HEK293 (cell line): Measurements from ENCODE around the gene EEFSEC.

ENCODE experiments used
- CTCF ChIA-PET: fragments of 350-600 bp; formaldehyde crosslinking; extraction: SDS; loops from one replicate; lab custom pipeline; 2021; ENCODE audit warnings: antibody characterized with exemption; lab: Yijun Ruan, JAX
- POLR2A ChIA-PET: fragments of 300-600 bp; formaldehyde crosslinking; extraction: SDS; loops from one replicate; lab custom pipeline; 2020; ENCODE audit warnings: antibody characterized with exemption, inconsistent platforms; lab: Yijun Ruan, JAX
- H3K27ac ChIP-seq: fragments of 200-500 bp; sonication (Bioruptor generic); 2 replicates; pipeline ENCODE4 v1.5.1; 2014; ENCODE audit warnings: low read depth, low read length, control low read depth, inconsistent platforms; ENCODE audit errors: extremely low read depth
- H3K36me3 ChIP-seq, 2 experiments: fragments of 200-500 bp in 1 of 2; sonication (Bioruptor generic) in 1 of 2; 1 replicate in 1 of 2; 2 replicates in 1 of 2; pipeline ENCODE4 v1.5.1; 2014 to 2017; ENCODE audit warnings: inconsistent platforms in 2 of 2, low read length in 2 of 2; ENCODE audit not compliant: control insufficient read depth in 2 of 2, insufficient read depth in 1 of 2
- H3K4me1 ChIP-seq: fragments of 200-500 bp; sonication (Bioruptor generic); 2 replicates; pipeline ENCODE4 v1.5.1; 2014; ENCODE audit warnings: mild to moderate bottlenecking, low read length, inconsistent platforms; ENCODE audit not compliant: control insufficient read depth, insufficient read depth
- H3K4me3 ChIP-seq: 2 replicates; pipeline ENCODE4 v1.5.1; 2011; ENCODE audit warnings: low read depth, mild to moderate bottlenecking, control low read depth, low read length, moderate library complexity
- H3K9me3 ChIP-seq: fragments of 200-500 bp; sonication (Bioruptor generic); 2 replicates; pipeline ENCODE4 v1.5.1; 2014; ENCODE audit warnings: low read depth, low read length, inconsistent platforms; ENCODE audit not compliant: control insufficient read depth, insufficient read depth
- GLIS2 ChIP-seq: fragments of 450-650 bp; formaldehyde crosslinking; IDR thresholded peaks from 2 replicates; pipeline ENCODE4 v1.5.1; 2016; ENCODE audit warnings: missing biosample characterization, missing genetic modification characterization
- HOXA7 ChIP-seq: sonication (generic); formaldehyde crosslinking; IDR thresholded peaks from 2 replicates; pipeline ENCODE4 v1.8.1; 2022; ENCODE audit warnings: missing genetic modification reagents, borderline replicate concordance
- KLF7 ChIP-seq: fragments of 450-650 bp; formaldehyde crosslinking; IDR thresholded peaks from 2 replicates; pipeline ENCODE4 v1.5.1; 2016; ENCODE audit warnings: missing biosample characterization, missing genetic modification characterization, borderline replicate concordance
- PRDM1 ChIP-seq: fragments of 450-650 bp; formaldehyde crosslinking; IDR thresholded peaks from 2 replicates; pipeline ENCODE4; 2016; ENCODE audit warnings: missing biosample characterization, missing genetic modification characterization
- SP7 ChIP-seq: fragments of 450-650 bp; formaldehyde crosslinking; IDR thresholded peaks from 2 replicates; pipeline ENCODE4 v1.5.1; 2016; ENCODE audit warnings: missing biosample characterization, missing genetic modification characterization
- YY2 ChIP-seq: fragments of 450-650 bp; formaldehyde crosslinking; IDR thresholded peaks from 2 replicates; pipeline ENCODE4 v1.5.1; 2016; ENCODE audit warnings: missing biosample characterization, missing genetic modification characterization
- ZIC2 ChIP-seq: fragments of 450-650 bp; formaldehyde crosslinking; IDR thresholded peaks from 2 replicates; pipeline ENCODE4 v1.5.1; 2016; ENCODE audit warnings: missing biosample characterization, missing genetic modification characterization
- ZNF112 ChIP-seq: fragments of 450-650 bp; formaldehyde crosslinking; IDR thresholded peaks from 2 replicates; pipeline ENCODE4 v1.5.0; 2017; ENCODE audit warnings: missing biosample characterization, missing genetic modification characterization
- ZNF140 ChIP-seq: fragments of 450-650 bp; formaldehyde crosslinking; IDR thresholded peaks from 2 replicates; pipeline ENCODE4 v1.5.1; 2016; ENCODE audit warnings: missing biosample characterization, missing genetic modification characterization
- ZNF174 ChIP-seq: fragments of 450-650 bp; formaldehyde crosslinking; IDR thresholded peaks from 2 replicates; pipeline ENCODE4 v1.5.0; 2017; ENCODE audit warnings: missing biosample characterization, mild to moderate bottlenecking, missing genetic modification characterization
- ZNF2 ChIP-seq: fragments of 450-650 bp; formaldehyde crosslinking; IDR thresholded peaks from 2 replicates; pipeline ENCODE4 v1.5.1; 2016; ENCODE audit warnings: missing biosample characterization, missing genetic modification characterization
- ZNF221 ChIP-seq: fragments of 450-650 bp; formaldehyde crosslinking; IDR thresholded peaks from 2 replicates; pipeline ENCODE4 v1.5.1; 2017; ENCODE audit warnings: missing biosample characterization, missing genetic modification characterization, borderline replicate concordance
- ZNF350 ChIP-seq: fragments of 450-650 bp; formaldehyde crosslinking; IDR thresholded peaks from 2 replicates; pipeline ENCODE4 v1.5.0; 2017; ENCODE audit warnings: missing biosample characterization, mild to moderate bottlenecking, missing genetic modification characterization
- ZNF416 ChIP-seq: fragments of 450-650 bp; formaldehyde crosslinking; IDR thresholded peaks from 2 replicates; pipeline ENCODE4 v1.5.1; 2016; ENCODE audit warnings: missing biosample characterization, missing genetic modification characterization
- ZXDB ChIP-seq: fragments of 450-650 bp; formaldehyde crosslinking; IDR thresholded peaks from 2 replicates; pipeline ENCODE4 v1.5.1; 2016; ENCODE audit warnings: missing biosample characterization, missing genetic modification characterization
- TF ChIP-seq, protein P1 (sequence below): fragments of 450-650 bp; formaldehyde crosslinking; IDR thresholded peaks from 2 replicates; pipeline ENCODE4 v1.5.1; 2016; ENCODE audit warnings: missing biosample characterization, missing genetic modification characterization
- TF ChIP-seq, protein P2 (sequence below): fragments of 450-650 bp; formaldehyde crosslinking; IDR thresholded peaks from 2 replicates; pipeline ENCODE4 v1.5.1; 2016; ENCODE audit warnings: missing biosample characterization, missing genetic modification characterization, borderline replicate concordance
- TF ChIP-seq, protein P3 (sequence below): fragments of 450-650 bp; formaldehyde crosslinking; IDR thresholded peaks from 2 replicates; pipeline ENCODE4 v1.5.1; 2016; ENCODE audit warnings: missing biosample characterization, missing genetic modification characterization
- TF ChIP-seq, protein P4 (sequence below): fragments of 450-650 bp; formaldehyde crosslinking; IDR thresholded peaks from 2 replicates; pipeline ENCODE4 v1.5.1; 2017; ENCODE audit warnings: missing biosample characterization, missing genetic modification characterization
- TF ChIP-seq, protein P5 (sequence below): fragments of 450-650 bp; formaldehyde crosslinking; IDR thresholded peaks from 2 replicates; pipeline ENCODE4 v1.5.1; 2016; ENCODE audit warnings: missing biosample characterization, missing genetic modification characterization, borderline replicate concordance

Gene EEFSEC

DNA sequence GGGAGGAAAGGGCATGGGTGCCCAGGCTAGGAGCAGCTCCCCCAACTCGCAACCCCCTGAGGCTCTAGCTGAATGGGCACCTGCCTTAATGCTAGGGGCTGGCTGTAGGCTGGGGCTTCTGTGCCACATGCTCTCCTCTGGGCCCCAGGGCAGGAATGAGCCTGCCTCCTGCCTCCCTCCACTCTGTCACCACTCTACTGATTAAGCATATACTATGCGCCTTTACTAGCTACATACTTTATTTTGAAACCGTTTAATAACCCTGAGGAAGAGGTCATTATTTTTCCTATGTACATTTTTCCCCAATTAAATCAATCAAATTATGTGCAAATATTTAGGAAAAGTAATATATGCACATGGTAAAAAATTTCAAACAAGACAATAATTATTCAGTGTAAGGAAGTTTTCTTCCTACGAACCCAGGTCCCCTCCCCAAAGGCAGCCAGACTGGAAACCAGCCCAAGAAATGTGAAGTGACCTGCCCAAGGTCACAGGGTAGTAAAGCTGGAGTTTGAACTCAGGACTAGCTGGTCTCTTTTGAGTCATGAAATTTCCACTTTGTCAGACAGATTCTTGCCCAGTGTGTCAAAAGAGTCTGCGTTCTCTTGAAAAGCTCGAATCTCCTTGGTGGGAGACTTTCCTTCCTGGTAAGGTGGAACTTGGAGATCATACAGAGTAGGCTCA lies 190.9 kb downstream of the EEFSEC start (continued):
- TF ChIP-seq ZIC2 (tag by site-specific recombination) (no peak), ZNF221 (tag by site-specific recombination) (no peak), YY2 (tag by site-specific recombination) (no peak)
- TF ChIP-seq, protein P1, sequence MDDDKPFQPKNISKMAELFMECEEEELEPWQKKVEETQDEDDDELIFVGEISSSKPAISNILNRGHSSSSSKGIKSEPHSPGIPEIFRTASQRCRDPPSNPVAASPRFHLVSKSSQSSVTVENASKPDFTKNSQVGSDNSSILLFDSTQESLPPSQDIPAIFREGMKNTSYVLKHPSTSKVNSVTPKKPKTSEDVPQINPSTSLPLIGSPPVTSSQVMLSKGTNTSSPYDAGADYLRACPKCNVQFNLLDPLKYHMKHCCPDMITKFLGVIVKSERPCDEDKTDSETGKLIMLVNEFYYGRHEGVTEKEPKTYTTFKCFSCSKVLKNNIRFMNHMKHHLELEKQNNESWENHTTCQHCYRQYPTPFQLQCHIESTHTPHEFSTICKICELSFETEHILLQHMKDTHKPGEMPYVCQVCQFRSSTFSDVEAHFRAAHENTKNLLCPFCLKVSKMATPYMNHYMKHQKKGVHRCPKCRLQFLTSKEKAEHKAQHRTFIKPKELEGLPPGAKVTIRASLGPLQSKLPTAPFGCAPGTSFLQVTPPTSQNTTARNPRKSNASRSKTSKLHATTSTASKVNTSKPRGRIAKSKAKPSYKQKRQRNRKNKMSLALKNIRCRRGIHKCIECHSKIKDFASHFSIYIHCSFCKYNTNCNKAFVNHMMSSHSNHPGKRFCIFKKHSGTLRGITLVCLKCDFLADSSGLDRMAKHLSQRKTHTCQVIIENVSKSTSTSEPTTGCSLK (tag by site-specific recombination), result no peak
- TF ChIP-seq, protein P2, sequence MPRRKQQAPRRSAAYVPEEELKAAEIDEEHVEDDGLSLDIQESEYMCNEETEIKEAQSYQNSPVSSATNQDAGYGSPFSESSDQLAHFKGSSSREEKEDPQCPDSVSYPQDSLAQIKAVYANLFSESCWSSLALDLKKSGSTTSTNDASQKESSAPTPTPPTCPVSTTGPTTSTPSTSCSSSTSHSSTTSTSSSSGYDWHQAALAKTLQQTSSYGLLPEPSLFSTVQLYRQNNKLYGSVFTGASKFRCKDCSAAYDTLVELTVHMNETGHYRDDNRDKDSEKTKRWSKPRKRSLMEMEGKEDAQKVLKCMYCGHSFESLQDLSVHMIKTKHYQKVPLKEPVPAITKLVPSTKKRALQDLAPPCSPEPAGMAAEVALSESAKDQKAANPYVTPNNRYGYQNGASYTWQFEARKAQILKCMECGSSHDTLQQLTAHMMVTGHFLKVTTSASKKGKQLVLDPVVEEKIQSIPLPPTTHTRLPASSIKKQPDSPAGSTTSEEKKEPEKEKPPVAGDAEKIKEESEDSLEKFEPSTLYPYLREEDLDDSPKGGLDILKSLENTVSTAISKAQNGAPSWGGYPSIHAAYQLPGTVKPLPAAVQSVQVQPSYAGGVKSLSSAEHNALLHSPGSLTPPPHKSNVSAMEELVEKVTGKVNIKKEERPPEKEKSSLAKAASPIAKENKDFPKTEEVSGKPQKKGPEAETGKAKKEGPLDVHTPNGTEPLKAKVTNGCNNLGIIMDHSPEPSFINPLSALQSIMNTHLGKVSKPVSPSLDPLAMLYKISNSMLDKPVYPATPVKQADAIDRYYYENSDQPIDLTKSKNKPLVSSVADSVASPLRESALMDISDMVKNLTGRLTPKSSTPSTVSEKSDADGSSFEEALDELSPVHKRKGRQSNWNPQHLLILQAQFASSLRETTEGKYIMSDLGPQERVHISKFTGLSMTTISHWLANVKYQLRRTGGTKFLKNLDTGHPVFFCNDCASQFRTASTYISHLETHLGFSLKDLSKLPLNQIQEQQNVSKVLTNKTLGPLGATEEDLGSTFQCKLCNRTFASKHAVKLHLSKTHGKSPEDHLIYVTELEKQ, result no peak

DNA sequence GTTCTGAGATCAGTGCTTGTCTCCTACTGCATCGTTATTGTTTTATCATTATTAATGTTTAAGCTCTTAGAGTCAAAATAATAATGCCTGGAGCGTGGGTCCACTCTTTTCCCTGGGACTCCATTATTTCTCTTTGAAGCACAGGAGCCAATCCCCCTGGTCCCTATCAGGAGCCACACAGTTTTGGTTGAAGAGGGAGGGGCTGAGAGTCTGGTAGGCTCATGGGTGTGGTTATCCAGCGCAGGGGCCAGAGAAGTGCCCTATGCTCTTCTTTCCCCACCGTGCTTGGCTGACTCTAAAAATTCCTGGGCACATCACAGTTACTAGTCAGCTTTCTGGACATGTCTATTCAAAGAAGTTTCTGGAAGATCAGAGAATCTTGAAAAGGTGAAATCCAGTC lies 191.9 kb downstream of the EEFSEC start:
- Histone ChIP-seq H3K4me1 (0 out of 2 replicates have a peak, but pooled peaks cover 3% of the 10 kb centered on the region), H3K4me3 (no peak overlapping the region), H3K9me3 (no peaks in the 10 kb centered on the region), H3K36me3 (peaks cover 0 to 11% of the 10 kb centered on the region in 2 experiments; a peak in 1 of 3 replicates), H3K27ac (no peak overlapping the region)
- ChIA-PET POLR2A (no interaction called here), CTCF (no interaction called here)
- TF ChIP-seq ZNF2 (tag by site-specific recombination) (no peak), GLIS2 (no peak), ZNF112 (tag by site-specific recombination) (no peak), KLF7 (tag by site-specific recombination) (no peak), PRDM1 (tag by site-specific recombination) (no peak), ZNF350 (no peak), ZNF416 (no peak), SP7 (tag by site-specific recombination) (no peak), ZNF174 (no peak), ZNF140 (tag by site-specific recombination) (no peak), ZXDB (tag by site-specific recombination) (no peak), HOXA7 (no peak)
- TF ChIP-seq, protein P3, sequence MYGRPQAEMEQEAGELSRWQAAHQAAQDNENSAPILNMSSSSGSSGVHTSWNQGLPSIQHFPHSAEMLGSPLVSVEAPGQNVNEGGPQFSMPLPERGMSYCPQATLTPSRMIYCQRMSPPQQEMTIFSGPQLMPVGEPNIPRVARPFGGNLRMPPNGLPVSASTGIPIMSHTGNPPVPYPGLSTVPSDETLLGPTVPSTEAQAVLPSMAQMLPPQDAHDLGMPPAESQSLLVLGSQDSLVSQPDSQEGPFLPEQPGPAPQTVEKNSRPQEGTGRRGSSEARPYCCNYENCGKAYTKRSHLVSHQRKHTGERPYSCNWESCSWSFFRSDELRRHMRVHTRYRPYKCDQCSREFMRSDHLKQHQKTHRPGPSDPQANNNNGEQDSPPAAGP (tag by site-specific recombination), result no peak
- TF ChIP-seq, protein P4, sequence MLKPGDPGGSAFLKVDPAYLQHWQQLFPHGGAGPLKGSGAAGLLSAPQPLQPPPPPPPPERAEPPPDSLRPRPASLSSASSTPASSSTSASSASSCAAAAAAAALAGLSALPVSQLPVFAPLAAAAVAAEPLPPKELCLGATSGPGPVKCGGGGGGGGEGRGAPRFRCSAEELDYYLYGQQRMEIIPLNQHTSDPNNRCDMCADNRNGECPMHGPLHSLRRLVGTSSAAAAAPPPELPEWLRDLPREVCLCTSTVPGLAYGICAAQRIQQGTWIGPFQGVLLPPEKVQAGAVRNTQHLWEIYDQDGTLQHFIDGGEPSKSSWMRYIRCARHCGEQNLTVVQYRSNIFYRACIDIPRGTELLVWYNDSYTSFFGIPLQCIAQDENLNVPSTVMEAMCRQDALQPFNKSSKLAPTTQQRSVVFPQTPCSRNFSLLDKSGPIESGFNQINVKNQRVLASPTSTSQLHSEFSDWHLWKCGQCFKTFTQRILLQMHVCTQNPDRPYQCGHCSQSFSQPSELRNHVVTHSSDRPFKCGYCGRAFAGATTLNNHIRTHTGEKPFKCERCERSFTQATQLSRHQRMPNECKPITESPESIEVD (tag by site-specific recombination), result no peak
- TF ChIP-seq, protein P5, sequence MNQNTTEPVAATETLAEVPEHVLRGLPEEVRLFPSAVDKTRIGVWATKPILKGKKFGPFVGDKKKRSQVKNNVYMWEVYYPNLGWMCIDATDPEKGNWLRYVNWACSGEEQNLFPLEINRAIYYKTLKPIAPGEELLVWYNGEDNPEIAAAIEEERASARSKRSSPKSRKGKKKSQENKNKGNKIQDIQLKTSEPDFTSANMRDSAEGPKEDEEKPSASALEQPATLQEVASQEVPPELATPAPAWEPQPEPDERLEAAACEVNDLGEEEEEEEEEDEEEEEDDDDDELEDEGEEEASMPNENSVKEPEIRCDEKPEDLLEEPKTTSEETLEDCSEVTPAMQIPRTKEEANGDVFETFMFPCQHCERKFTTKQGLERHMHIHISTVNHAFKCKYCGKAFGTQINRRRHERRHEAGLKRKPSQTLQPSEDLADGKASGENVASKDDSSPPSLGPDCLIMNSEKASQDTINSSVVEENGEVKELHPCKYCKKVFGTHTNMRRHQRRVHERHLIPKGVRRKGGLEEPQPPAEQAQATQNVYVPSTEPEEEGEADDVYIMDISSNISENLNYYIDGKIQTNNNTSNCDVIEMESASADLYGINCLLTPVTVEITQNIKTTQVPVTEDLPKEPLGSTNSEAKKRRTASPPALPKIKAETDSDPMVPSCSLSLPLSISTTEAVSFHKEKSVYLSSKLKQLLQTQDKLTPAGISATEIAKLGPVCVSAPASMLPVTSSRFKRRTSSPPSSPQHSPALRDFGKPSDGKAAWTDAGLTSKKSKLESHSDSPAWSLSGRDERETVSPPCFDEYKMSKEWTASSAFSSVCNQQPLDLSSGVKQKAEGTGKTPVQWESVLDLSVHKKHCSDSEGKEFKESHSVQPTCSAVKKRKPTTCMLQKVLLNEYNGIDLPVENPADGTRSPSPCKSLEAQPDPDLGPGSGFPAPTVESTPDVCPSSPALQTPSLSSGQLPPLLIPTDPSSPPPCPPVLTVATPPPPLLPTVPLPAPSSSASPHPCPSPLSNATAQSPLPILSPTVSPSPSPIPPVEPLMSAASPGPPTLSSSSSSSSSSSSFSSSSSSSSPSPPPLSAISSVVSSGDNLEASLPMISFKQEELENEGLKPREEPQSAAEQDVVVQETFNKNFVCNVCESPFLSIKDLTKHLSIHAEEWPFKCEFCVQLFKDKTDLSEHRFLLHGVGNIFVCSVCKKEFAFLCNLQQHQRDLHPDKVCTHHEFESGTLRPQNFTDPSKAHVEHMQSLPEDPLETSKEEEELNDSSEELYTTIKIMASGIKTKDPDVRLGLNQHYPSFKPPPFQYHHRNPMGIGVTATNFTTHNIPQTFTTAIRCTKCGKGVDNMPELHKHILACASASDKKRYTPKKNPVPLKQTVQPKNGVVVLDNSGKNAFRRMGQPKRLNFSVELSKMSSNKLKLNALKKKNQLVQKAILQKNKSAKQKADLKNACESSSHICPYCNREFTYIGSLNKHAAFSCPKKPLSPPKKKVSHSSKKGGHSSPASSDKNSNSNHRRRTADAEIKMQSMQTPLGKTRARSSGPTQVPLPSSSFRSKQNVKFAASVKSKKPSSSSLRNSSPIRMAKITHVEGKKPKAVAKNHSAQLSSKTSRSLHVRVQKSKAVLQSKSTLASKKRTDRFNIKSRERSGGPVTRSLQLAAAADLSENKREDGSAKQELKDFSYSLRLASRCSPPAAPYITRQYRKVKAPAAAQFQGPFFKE (tag by site-specific recombination), result no peak
